GM18951 (cell line): ENCODE data around the gene DNAH6.

Experiments used
- POLR2A ChIP-seq: IDR thresholded peaks from 4 replicates; pipeline ENCODE4 v1.6.1; 2011; ENCODE audit warnings: mild to moderate bottlenecking; ENCODE audit not compliant: insufficient read length, insufficient read depth; ENCODE audit errors: extremely low read depth
- in situ Hi-C: fragments of 300-500 bp; cut with MboI; formaldehyde crosslinking; loops from one replicate; pipeline ENCODE4 v1.12.0; 2022; ENCODE audit warnings: low sequenced_read_pairs, mixed read lengths, inconsistent platforms; ENCODE audit not compliant: unreplicated experiment

DNAH6 gene

DNA sequence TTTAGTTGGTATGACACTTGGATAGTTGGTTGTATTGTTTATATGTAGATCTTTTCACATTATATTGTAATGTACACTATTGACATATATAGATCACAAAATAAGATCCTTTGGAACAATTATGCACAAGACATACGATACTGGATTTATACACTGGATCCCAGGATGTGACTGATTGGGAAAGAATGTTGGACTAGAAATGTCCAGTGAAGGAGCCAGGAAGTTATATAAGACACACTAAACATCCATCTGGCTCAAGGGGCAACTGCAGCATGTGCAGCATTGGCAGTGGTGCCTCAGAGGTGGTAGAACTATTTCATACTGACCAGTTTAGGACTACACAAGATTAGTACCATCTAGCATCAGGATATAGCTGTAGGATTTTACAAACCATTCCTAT lies 259.7 kb downstream of the DNAH6 start:
- in situ Hi-C loops = no loop called here

DNA sequence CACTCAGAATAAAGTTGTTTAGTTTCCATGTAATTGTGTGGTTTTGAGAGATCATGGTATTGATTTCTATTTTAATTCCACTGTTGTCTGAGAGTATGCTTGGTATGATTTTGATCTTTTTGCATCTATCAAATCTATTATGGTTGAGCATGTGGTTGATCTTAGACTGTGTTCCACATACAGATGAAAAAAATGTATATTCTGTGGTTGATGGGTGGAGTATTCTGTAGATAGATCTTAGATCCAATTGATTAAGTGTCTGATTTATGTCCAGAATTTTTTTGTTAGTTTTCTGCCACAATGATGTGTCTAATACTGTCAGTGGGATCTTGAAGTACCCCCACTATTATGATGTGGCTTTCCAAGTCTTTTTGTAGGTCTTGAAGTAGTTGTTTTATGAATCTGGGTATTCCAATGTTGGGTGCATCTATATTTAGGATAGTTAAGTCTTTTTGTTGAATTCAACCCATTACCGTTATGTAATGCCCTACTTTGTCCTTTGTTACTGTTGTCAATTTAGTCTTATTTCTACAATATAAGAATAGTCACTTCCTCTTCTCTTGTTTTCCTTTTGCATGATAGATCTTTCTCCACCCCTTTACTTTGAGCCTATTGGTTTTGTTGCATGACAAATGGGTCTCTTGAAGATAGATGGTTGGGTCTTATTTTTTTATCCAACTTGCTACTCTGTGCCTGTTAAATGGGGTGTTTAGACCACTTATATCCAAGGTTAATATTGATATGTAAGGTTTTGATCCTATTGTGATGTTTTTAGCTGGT lies 262.8 kb downstream of the DNAH6 start:
- in situ Hi-C loops = no loop called here
- no peak for TF ChIP-seq POLR2A

More for the DNA sequence above, 259.7 kb downstream of the DNAH6 start:
- no peak for TF ChIP-seq POLR2A

DNA sequence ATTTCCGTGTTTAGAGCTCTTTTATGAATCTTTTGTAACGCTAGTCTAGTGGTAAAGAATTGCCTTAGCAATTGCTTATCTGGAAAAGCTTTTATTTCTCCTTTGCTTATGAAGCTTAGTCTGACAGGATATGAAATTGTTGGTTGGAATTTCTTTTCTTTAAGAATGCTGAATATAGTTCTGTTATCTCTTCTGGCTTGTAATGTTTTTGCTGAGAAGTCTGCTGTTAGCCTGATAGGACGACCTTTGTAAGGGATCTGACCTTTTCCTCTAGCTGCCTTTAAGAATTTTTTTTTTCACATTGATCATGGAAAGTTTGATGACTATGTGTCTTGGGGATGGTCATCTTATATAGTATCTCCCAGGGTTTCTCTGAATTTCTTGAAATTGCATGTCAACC lies 263.5 kb downstream of the DNAH6 start:
- TF ChIP-seq POLR2A = no peak
- in situ Hi-C loops = no loop called here

- in situ Hi-C loops = no loop called here
- TF ChIP-seq POLR2A = no peak
These were observed 265.8 kb downstream of the DNAH6 start for GRCh38 chr2:84781942-84782716.

GRCh38 chr2:84782717-84783442 lies 266.6 kb downstream of the DNAH6 start:
- in situ Hi-C loops = no loop called here
- no peak for TF ChIP-seq POLR2A

DNA sequence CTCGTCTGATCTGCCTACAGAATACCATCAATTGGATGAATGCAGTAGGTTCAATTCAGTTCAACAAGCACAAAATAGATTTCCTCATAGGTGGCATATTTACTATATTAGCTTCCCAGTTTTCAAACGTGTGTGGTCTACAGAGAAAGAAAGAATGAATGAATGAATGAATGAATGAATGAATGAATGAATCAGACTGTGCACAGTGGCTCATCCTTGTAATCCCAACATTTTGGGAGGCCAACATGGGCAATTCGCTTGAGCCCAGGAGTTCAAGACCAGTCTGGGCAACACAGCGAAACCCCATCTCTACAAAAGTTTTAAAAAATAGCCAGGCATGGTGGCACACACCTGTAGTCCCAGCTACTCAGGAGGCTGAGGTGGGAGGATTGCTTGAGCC lies 269.7 kb downstream of the DNAH6 start:
- in situ Hi-C loops = no loop called here
- no peak for TF ChIP-seq POLR2A

- no peak for TF ChIP-seq POLR2A
- in situ Hi-C loops = no loop called here
These were observed 270.3 kb downstream of the DNAH6 start for GRCh38 chr2:84786601-84787000.

DNA sequence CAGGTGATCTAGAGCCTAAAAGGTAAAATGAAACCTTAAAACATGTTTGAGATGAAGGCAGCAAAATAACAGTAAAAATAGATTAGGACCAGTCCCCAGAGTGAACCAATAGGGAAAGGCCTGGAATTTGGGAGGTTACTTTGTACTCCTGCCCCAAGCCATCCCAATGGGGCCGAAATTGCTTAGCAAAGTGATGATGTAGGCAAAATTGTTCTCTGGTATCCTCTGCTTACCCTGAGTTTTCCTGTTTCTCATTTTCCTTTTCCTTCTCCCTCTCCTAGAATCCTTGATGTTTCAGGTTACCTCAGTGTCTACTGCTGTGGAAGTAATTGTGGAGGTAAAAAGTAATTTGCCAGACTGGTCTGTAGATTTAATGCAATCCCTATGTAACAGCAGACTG lies 271.7 kb downstream of the DNAH6 start:
- in situ Hi-C loops = no loop called here
- TF ChIP-seq POLR2A = no peak

DNA sequence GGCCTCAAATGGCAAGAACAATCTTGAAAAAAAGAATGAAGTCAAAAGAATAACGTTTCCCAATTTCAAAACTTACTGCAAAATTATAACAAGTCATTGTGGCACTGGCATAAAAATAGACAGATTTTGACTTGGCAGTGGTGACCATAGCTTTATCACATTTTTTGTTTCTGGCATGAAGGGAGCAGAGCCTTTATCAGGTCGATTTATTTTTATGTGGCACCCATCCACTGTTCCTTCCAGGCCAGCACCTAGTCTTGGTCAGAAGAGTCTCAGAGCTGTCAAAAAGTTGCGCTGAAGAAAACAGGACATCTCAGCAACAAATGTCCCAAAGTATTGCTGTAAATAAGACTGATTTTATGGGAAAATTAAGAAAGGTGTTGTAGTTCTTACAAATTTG lies 272.2 kb downstream of the DNAH6 start:
- in situ Hi-C loops = no loop called here
- TF ChIP-seq POLR2A = no peak

- TF ChIP-seq POLR2A = no peak
- in situ Hi-C loops = no loop called here
These were observed 276.7 kb downstream of the DNAH6 start for GRCh38 chr2:84792856-84793522.

DNA sequence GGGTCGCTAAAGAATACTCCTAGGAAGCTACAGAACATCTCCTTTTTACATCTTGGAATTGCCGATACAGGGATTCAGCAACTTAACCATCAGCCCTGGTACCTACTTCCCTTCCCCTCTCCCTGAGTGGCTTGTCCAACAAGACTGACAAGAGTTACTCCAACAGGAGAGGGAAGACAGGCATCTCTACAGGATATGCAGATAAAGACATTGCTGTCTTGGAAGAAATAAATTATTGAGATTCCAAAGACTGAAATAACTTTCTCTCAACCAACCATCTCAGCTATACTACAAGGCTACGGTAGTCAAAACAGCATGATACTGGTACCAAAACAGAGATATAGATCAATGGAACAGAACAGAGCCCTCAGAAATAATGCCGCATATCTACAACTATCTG lies 277.3 kb downstream of the DNAH6 start:
- TF ChIP-seq POLR2A = no peak
- in situ Hi-C loops = no loop called here

DNA sequence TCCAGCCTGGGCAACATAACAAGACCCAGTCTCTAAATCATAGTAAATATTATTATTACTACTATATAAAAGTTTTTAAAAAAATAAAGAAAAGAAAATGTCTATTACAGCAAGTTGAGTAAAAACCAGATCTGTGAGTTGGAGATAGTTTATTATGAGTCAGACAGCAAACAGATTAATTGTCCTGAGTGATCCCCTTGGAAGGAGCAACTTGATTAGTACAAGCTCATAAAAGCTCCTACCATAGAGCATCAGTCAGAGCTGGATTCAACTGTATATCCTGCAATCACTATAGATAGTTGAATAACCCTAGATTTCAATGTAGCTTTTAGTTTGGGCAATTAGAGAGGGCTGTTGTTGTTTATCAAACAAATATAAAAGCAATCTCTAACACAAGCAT lies 280.5 kb downstream of the DNAH6 start:
- in situ Hi-C loops = no loop called here
- no peak for TF ChIP-seq POLR2A

DNA sequence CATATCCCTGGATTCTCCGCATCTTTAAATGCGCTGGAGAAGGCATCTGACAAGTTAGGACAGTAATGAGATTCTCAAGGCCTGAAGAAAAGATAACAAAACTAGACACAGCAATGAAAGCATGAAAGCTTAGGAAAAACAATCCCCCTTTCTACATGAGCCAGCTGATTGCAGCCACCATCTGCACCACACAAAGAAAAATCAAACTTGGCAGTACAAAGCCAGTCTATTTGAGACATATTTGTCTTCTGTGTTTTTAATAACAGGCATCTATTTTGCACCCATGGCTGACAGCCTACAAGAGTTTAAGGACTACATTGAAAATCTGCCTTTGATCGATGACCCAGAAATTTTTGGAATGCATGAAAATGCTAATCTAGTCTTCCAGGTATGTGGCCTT lies 281.0 kb downstream of the DNAH6 start:
- TF ChIP-seq POLR2A = no peak
- in situ Hi-C loops = no loop called here
